ENCODE results near the gene GRAMD2B.

GRAMD2B gene

DNA sequence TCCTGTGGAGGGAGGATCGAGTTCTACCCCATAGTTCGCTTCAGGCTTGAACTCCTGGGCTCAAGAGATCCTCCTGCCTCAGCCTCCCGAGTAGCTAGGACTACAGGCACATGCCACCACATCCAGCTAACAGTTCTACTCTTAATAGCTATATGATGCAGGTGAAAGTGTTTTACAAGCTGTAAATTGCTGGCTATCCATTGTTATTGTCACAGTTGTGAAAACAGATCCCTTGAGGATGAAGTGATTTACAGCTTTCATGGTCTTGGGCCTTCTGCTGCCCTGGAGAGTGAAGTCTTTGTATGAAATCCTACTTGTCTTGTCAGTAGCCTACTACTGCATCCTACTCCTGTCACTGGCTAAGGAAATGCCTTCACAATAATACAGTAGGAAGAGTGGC is 48.0 kb downstream of the GRAMD2B start:
- Histone ChIP-seq H3K4ac (ENCODE audit: low read depth in 1 of 2, low read length in 2 of 2) (no peak overlapping the region), H4K91ac (ENCODE audit: low read length) (no peak overlapping the region), H3K9ac (ENCODE audit: low read length) (peak overlapping the region; percentile 54), H2BK15ac (ENCODE audit: low read depth, poor library complexity, severe bottlenecking) (no peak overlapping the region), H2AFZ (ENCODE audit: low read depth, low read length) (no peak overlapping the region), H2AK5ac (ENCODE audit: low read length, severe bottlenecking) (peak overlapping the region; percentile 72), H3K9me3 (ENCODE audit: control insufficient read depth, low read length) (no peaks in the 10 kb centered on the region), H3K18ac (ENCODE audit: low read depth in 1 of 2, low read length in 2 of 2) (no peak overlapping the region), H3K79me1 (replicated peaks; ENCODE audit: low read length, poor library complexity, severe bottlenecking) (peaks cover 20% of the 10 kb centered on the region), H2BK120ac (ENCODE audit: low read depth, low read length) (no peak overlapping the region), H2BK12ac (ENCODE audit: low read length in 2 of 2) (no peak overlapping the region), H2BK5ac (ENCODE audit: low read depth, low read length, poor library complexity, severe bottlenecking) (peak overlapping the region; percentile 71), H3K4me3 (ENCODE audit: insufficient read depth in 1 of 2, low read depth in 1 of 2, low read length in 2 of 2) (no peak overlapping the region), H3K27ac (ENCODE audit: low read length, poor library complexity, severe bottlenecking) (peak overlapping the region; percentile 91), H4K8ac (ENCODE audit: low read length) (no peak overlapping the region), H3K23ac (ENCODE audit: low read length in 2 of 2) (no peak overlapping the region), H3K36me3 (ENCODE audit: control insufficient read depth in 1 of 2, insufficient read depth in 2 of 2, low read depth in 1 of 2, low read length in 2 of 2) (peaks cover 14 to 25% of the 10 kb centered on the region in 2 experiments), H3K27me3 (ENCODE audit: control insufficient read depth in 1 of 2, insufficient read depth in 1 of 2, low read length in 2 of 2) (no peaks in the 10 kb centered on the region), H3K14ac (ENCODE audit: low read length in 2 of 2) (no peak overlapping the region), H3K4me2 (ENCODE audit: low read length, poor library complexity, severe bottlenecking) (no peak overlapping the region), H3K4me1 (ENCODE audit: control insufficient read depth, insufficient read depth, low read depth, low read length) (peaks cover 9% of the 10 kb centered on the region)
- no peak for DNase-seq
- 94% methylated on average over 2 of the region's 3 CpGs for WGBS

DNA sequence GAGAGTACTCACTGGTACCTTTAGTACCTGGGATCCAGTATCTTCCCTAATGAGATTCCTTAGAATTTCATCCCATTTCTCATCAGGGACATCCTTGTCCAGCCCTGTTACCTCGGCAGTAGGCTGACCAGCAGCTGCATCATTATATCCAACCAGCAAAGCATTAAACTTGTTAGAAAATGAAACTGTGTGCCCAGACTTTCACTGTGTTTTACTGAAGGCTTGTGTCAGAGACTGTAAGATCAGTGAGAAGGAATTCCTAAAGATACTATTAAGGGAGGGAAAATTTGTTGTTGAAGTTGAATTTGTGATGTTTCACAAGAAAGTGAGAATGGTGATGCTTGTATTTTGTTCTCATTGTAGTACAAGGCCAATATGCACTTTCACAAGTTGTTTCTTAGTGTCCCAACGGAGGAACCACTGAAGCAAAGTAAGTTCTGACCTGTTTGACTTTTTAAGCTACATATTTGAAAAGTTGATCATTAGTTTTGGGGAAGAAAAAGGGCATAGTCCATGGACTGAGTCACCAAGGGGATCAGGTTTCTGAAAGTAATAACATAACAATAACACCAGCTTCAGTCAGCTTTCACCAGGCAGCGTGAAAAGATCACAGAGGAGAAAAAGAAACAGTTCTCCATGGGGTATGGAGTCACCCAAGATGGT is 48.8 kb downstream of the GRAMD2B start:
- Histone ChIP-seq H3K9ac (ENCODE audit: low read length) (peak overlapping the region; percentile 54), H2AK5ac (ENCODE audit: low read length, severe bottlenecking) (peak overlapping the region; percentile 72), H3K18ac (ENCODE audit: low read depth in 1 of 2, low read length in 2 of 2) (no peak overlapping the region), H3K4ac (ENCODE audit: low read depth in 1 of 2, low read length in 2 of 2) (no peak overlapping the region), H3K36me3 (ENCODE audit: control insufficient read depth in 1 of 2, insufficient read depth in 2 of 2, low read depth in 1 of 2, low read length in 2 of 2) (peaks cover 9 to 21% of the 10 kb centered on the region in 2 experiments), H2BK15ac (ENCODE audit: low read depth, poor library complexity, severe bottlenecking) (no peak overlapping the region), H3K23ac (ENCODE audit: low read length in 2 of 2) (no peak overlapping the region), H4K91ac (ENCODE audit: low read length) (no peak overlapping the region), H3K4me1 (ENCODE audit: control insufficient read depth, insufficient read depth, low read depth, low read length) (peaks cover 9% of the 10 kb centered on the region), H2AFZ (ENCODE audit: low read depth, low read length) (no peak overlapping the region), H3K79me1 (replicated peaks; ENCODE audit: low read length, poor library complexity, severe bottlenecking) (peaks cover 15% of the 10 kb centered on the region), H3K27me3 (ENCODE audit: control insufficient read depth in 1 of 2, insufficient read depth in 1 of 2, low read length in 2 of 2) (no peaks in the 10 kb centered on the region), H2BK120ac (ENCODE audit: low read depth, low read length) (no peak overlapping the region), H3K9me3 (ENCODE audit: control insufficient read depth, low read length) (no peaks in the 10 kb centered on the region), H3K4me3 (ENCODE audit: insufficient read depth in 1 of 2, low read depth in 1 of 2, low read length in 2 of 2) (peak overlapping the region in 1 of 2 experiments; percentile 6), H4K8ac (ENCODE audit: low read length) (no peak overlapping the region), H2BK12ac (ENCODE audit: low read length in 2 of 2) (no peak overlapping the region), H2BK5ac (ENCODE audit: low read depth, low read length, poor library complexity, severe bottlenecking) (peak overlapping the region; percentile 71), H3K14ac (ENCODE audit: low read length in 2 of 2) (no peak overlapping the region), H3K27ac (ENCODE audit: low read length, poor library complexity, severe bottlenecking) (peak overlapping the region; percentile 91), H3K4me2 (ENCODE audit: low read length, poor library complexity, severe bottlenecking) (no peak overlapping the region)
- WGBS: 78% methylated on average over 3 of the region's 3 CpGs
- no peak for DNase-seq

DNA sequence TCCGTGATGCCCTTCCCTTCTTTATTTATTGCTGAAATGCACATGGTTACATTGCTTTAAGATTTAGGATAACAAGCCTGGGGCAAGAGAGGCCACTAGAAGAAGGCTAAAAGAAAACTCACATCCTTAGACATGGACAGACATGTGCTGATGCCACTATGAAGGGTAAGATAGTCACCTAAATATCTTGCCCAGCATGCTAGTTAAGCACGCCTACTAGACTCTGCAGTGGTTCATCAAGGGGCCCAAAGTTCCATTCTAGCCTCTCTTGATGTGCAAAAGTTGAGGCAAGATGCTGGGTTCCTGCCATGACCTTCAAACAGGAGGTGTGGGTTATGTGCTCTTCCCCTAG is 49.3 kb downstream of the GRAMD2B start:
- no peak overlapping the region for H2AK5ac ChIP-seq (ENCODE audit: low read length, severe bottlenecking)
- H2BK12ac ChIP-seq (ENCODE audit: low read length in 2 of 2): no peak overlapping the region
- no peak overlapping the region for H4K91ac ChIP-seq (ENCODE audit: low read length)
- H3K36me3 ChIP-seq (ENCODE audit: control insufficient read depth in 1 of 2, insufficient read depth in 2 of 2, low read depth in 1 of 2, low read length in 2 of 2): peaks cover 9 to 18% of the 10 kb centered on the region in 2 experiments
- H3K27ac ChIP-seq (ENCODE audit: low read length, poor library complexity, severe bottlenecking): peak overlapping the region; percentile 87
- H3K27me3 ChIP-seq (ENCODE audit: control insufficient read depth in 1 of 2, insufficient read depth in 1 of 2, low read length in 2 of 2): no peaks in the 10 kb centered on the region
- peaks cover 9% of the 10 kb centered on the region for H3K4me1 ChIP-seq (ENCODE audit: control insufficient read depth, insufficient read depth, low read depth, low read length)
- H3K4me2 ChIP-seq (ENCODE audit: low read length, poor library complexity, severe bottlenecking): no peak overlapping the region
- no peak overlapping the region for H3K4ac ChIP-seq (ENCODE audit: low read depth in 1 of 2, low read length in 2 of 2)
- no peak overlapping the region for H2AFZ ChIP-seq (ENCODE audit: low read depth, low read length)
- H3K9me3 ChIP-seq (ENCODE audit: control insufficient read depth, low read length): no peaks in the 10 kb centered on the region
- no peak overlapping the region for H2BK120ac ChIP-seq (ENCODE audit: low read depth, low read length)
- 92% methylated on average over 2 of the region's 2 CpGs for WGBS
- no peak overlapping the region for H3K23ac ChIP-seq (ENCODE audit: low read length in 2 of 2)
- H3K4me3 ChIP-seq (ENCODE audit: insufficient read depth in 1 of 2, low read depth in 1 of 2, low read length in 2 of 2): no peak overlapping the region
- no peak overlapping the region for H4K8ac ChIP-seq (ENCODE audit: low read length)
- no peak overlapping the region for H3K18ac ChIP-seq (ENCODE audit: low read depth in 1 of 2, low read length in 2 of 2)
- H2BK5ac ChIP-seq (ENCODE audit: low read depth, low read length, poor library complexity, severe bottlenecking): peak overlapping the region; percentile 19
- no peak overlapping the region for H3K9ac ChIP-seq (ENCODE audit: low read length)
- H3K14ac ChIP-seq (ENCODE audit: low read length in 2 of 2): no peak overlapping the region
- H2BK15ac ChIP-seq (ENCODE audit: low read depth, poor library complexity, severe bottlenecking): no peak overlapping the region
- peaks cover 13% of the 10 kb centered on the region for H3K79me1 ChIP-seq (replicated peaks; ENCODE audit: low read length, poor library complexity, severe bottlenecking)
- no peak for DNase-seq

DNA sequence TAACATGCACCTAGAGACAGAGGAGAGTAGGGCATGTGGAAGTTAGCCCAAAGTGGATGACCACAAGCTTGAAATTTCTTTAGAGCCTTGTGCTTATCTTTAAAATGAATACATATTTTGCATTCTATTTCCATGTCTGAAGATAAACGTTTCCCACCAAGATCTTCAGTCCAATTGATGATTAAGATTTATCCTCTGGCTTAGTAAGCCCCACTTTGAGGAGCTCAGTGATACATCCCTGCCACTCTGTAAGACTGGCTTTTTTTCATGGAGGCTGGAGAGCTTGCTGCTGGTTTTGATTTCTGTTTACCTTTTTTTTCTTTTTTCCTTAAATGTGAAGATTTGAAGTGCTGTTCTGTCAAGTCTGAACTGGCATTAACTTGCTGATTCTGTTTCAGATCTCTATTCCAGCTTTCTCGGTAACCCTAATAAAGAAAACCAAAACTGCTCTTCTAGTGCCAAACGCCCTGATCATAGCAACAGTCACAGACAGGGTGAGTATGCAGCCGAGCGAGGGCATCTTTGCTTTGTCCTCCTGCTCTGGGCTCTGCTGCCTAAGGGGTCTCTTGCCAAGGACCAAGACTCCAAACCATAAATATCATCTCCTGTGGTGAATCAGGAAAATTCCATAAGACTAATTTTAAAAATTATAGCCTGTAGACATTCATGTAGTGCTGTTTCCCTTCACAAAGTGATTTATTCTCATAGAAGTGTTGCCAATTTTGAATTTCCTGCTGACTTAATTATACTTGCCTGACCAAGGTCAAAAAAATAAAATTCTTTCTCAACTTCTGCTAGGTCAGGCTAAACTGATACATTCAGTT is 54.3 kb downstream of the GRAMD2B start:
- H4K91ac ChIP-seq (ENCODE audit: low read length): no peak overlapping the region
- no peaks in the 10 kb centered on the region for H3K9me3 ChIP-seq (ENCODE audit: control insufficient read depth, low read length)
- H3K27ac ChIP-seq (ENCODE audit: low read length, poor library complexity, severe bottlenecking): no peak overlapping the region
- WGBS: 88% methylated on average over 5 of the region's 5 CpGs
- H3K18ac ChIP-seq (ENCODE audit: low read depth in 1 of 2, low read length in 2 of 2): no peak overlapping the region
- H2BK12ac ChIP-seq (ENCODE audit: low read length in 2 of 2): no peak overlapping the region
- no peak overlapping the region for H3K23ac ChIP-seq (ENCODE audit: low read length in 2 of 2)
- no peak overlapping the region for H2AFZ ChIP-seq (ENCODE audit: low read depth, low read length)
- no peak overlapping the region for H2BK15ac ChIP-seq (ENCODE audit: low read depth, poor library complexity, severe bottlenecking)
- peaks cover 16 to 47% of the 10 kb centered on the region in 2 experiments for H3K36me3 ChIP-seq (ENCODE audit: control insufficient read depth in 1 of 2, insufficient read depth in 2 of 2, low read depth in 1 of 2, low read length in 2 of 2)
- no peaks in the 10 kb centered on the region for H3K27me3 ChIP-seq (ENCODE audit: control insufficient read depth in 1 of 2, insufficient read depth in 1 of 2, low read length in 2 of 2)
- no peak for DNase-seq
- no peak overlapping the region for H2AK5ac ChIP-seq (ENCODE audit: low read length, severe bottlenecking)
- H2BK120ac ChIP-seq (ENCODE audit: low read depth, low read length): no peak overlapping the region
- H3K79me1 ChIP-seq (replicated peaks; ENCODE audit: low read length, poor library complexity, severe bottlenecking): peaks cover 13% of the 10 kb centered on the region
- no peak overlapping the region for H3K4ac ChIP-seq (ENCODE audit: low read depth in 1 of 2, low read length in 2 of 2)
- no peak overlapping the region for H2BK5ac ChIP-seq (ENCODE audit: low read depth, low read length, poor library complexity, severe bottlenecking)
- H4K8ac ChIP-seq (ENCODE audit: low read length): no peak overlapping the region
- peaks cover 2% of the 10 kb centered on the region for H3K4me1 ChIP-seq (ENCODE audit: control insufficient read depth, insufficient read depth, low read depth, low read length)
- no peak overlapping the region for H3K4me2 ChIP-seq (ENCODE audit: low read length, poor library complexity, severe bottlenecking)
- H3K9ac ChIP-seq (ENCODE audit: low read length): peak overlapping the region; percentile 64
- H3K14ac ChIP-seq (ENCODE audit: low read length in 2 of 2): no peak overlapping the region
- peak overlapping the region in 1 of 2 experiments; percentile 22 for H3K4me3 ChIP-seq (ENCODE audit: insufficient read depth in 1 of 2, low read depth in 1 of 2, low read length in 2 of 2)
